ENCODE data around the gene ADAMTS17. TPM values are rescaled to one million over a fixed set of nuclear protein-coding genes. Genes with fewer than 3 reads are reported as not detected.

The ADAMTS17 gene
- total RNA-seq, 1 experiment from 2014 or later, result 7.7 TPM

DNA sequence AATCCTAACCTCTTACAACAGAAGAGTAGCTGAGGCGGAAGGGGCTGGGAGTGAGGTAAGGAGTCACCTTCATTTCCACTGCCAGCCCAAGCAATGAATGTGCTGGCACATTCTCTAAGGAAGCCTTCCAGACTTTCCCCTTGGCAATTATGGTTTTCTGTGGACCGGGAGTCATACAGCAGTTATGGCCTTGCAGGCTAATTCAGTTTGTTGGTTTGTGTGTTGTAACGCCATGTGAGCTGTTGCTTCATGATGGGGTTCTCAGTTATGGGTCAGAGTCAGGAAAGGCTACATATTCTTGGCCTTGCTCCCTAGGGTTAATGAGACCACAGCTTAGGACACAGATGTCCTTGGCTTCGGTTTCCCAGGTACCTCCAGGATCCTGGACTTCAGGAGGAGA is 137.0 kb downstream of the ADAMTS17 start:
- intact Hi-C loops (cut with micrococcal nuclease), result no loop called here
- ChIA-PET CTCF (no interaction called here), POLR2A (interaction anchor here (0.7 kb wide), 1 partner anchor 292 kb away, joined by 3 read pairs; no protein-coding TSS in a partner anchor)
- TF ChIP-seq CTCF (IDR thresholded peaks at IDR 0.05; ENCODE audit: unreplicated experiment), result no peak
- no peak for DNase-seq (ENCODE audit: unreplicated experiment)
- no peak overlapping the region for H3K4me3 Mint-ChIP-seq (ENCODE audit: unreplicated experiment)
- H3K27ac Mint-ChIP-seq (ENCODE audit: low read depth, unreplicated experiment), result no peak overlapping the region
- no peaks in the 10 kb centered on the region for H3K4me1 Mint-ChIP-seq (ENCODE audit: insufficient read depth, unreplicated experiment)
- no TSS peak for BruUV-seq (replicated peaks)
- H3K27me3 Mint-ChIP-seq (ENCODE audit: insufficient read depth, unreplicated experiment), result no peaks in the 10 kb centered on the region
- no peaks in the 10 kb centered on the region for H3K36me3 Mint-ChIP-seq (ENCODE audit: insufficient read depth, unreplicated experiment)
- H3K9me3 Mint-ChIP-seq (ENCODE audit: unreplicated experiment), result no peaks in the 10 kb centered on the region

DNA sequence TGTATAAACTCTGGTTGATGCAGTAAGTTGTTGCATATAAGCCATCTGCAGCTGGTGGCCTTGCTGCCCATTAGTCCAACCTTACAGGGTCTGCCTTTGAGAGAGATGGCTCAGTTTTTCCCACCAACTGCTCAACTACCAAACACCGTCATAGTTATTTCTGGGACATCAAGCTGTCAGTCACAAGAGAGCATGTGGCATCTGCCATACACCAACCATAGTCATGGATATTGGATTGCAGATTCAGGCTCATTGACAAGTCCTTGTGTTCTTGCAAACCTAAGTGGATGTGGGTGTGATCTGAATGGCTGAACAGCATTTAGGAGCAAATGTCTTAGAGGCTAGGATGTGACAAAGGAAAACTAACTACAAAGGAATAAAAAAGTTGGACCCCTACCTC is 137.6 kb downstream of the ADAMTS17 start:
- no peak overlapping the region for H3K27ac Mint-ChIP-seq (ENCODE audit: low read depth, unreplicated experiment)
- intact Hi-C loops (cut with micrococcal nuclease), result no loop called here
- no TSS peak for BruUV-seq (replicated peaks)
- POLR2A ChIA-PET, result interaction anchor here (0.7 kb wide), 1 partner anchor 291 kb away, joined by 3 read pairs; no protein-coding TSS in a partner anchor
- no peaks in the 10 kb centered on the region for H3K36me3 Mint-ChIP-seq (ENCODE audit: insufficient read depth, unreplicated experiment)
- no peaks in the 10 kb centered on the region for H3K27me3 Mint-ChIP-seq (ENCODE audit: insufficient read depth, unreplicated experiment)
- H3K9me3 Mint-ChIP-seq (ENCODE audit: unreplicated experiment), result no peaks in the 10 kb centered on the region
- CTCF ChIA-PET, result no interaction called here
- no peak overlapping the region for H3K4me3 Mint-ChIP-seq (ENCODE audit: unreplicated experiment)
- TF ChIP-seq CTCF (IDR thresholded peaks at IDR 0.05; ENCODE audit: unreplicated experiment), result no peak
- DNase-seq (ENCODE audit: unreplicated experiment), result no peak
- no peaks in the 10 kb centered on the region for H3K4me1 Mint-ChIP-seq (ENCODE audit: insufficient read depth, unreplicated experiment)

DNA sequence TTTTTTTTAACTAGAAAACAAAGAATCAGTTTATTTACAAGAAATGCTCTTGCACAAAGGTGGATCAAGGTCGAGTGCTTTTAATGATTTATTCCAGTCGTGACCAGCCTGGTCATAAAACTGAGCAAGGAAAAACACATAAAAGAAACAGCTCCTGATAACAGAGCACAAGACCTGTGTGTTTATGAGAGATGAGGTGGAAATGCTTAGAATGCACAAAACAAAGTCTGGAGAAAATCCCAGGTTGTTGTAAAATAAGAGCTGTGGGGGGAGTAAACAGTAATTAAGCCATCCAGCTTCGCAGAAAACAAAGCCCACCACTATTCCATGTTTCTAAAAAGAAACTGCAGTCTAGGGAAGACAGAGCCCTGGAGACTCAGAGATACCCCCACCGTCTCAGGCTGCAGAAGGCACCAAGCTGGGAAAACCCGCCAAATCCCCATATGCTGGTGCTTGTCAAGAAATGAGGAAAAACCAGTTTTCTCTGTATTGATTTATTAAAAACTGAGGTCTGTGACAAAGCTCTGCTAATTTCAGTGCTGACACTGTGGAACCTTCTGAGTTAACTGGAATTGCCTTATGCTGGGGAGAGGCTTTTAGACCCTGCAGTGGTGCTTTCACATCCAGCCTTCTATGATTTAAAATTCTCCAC is 139.3 kb downstream of the ADAMTS17 start:
- Mint-ChIP-seq H3K4me3 (ENCODE audit: unreplicated experiment) (no peak overlapping the region), H3K36me3 (ENCODE audit: insufficient read depth, unreplicated experiment) (no peaks in the 10 kb centered on the region), H3K4me1 (ENCODE audit: insufficient read depth, unreplicated experiment) (no peaks in the 10 kb centered on the region), H3K9me3 (ENCODE audit: unreplicated experiment) (no peaks in the 10 kb centered on the region), H3K27ac (ENCODE audit: low read depth, unreplicated experiment) (no peak overlapping the region), H3K27me3 (ENCODE audit: insufficient read depth, unreplicated experiment) (no peaks in the 10 kb centered on the region)
- ChIA-PET POLR2A (no interaction called here), CTCF (interaction anchor here (0.9 kb wide), 1 partner anchor 811 kb away, joined by 3 read pairs; no protein-coding TSS in a partner anchor)
- TF ChIP-seq CTCF (IDR thresholded peaks at IDR 0.05; ENCODE audit: unreplicated experiment), result no peak
- DNase-seq (ENCODE audit: unreplicated experiment), result no peak
- no TSS peak for BruUV-seq (replicated peaks)
- intact Hi-C loops (cut with micrococcal nuclease), result no loop called here

GRCh38 chr15:100201376-100202280 is 140.1 kb downstream of the ADAMTS17 start:
- no peak for DNase-seq (ENCODE audit: unreplicated experiment)
- BruUV-seq (replicated peaks), result no TSS peak
- ChIA-PET CTCF (interaction anchor here (0.9 kb wide), 1 partner anchor 812 kb away, joined by 3 read pairs; no protein-coding TSS in a partner anchor), POLR2A (no interaction called here)
- Mint-ChIP-seq H3K36me3 (ENCODE audit: insufficient read depth, unreplicated experiment) (no peaks in the 10 kb centered on the region), H3K9me3 (ENCODE audit: unreplicated experiment) (no peaks in the 10 kb centered on the region), H3K4me3 (ENCODE audit: unreplicated experiment) (no peak overlapping the region), H3K4me1 (ENCODE audit: insufficient read depth, unreplicated experiment) (no peaks in the 10 kb centered on the region), H3K27ac (ENCODE audit: low read depth, unreplicated experiment) (no peak overlapping the region), H3K27me3 (ENCODE audit: insufficient read depth, unreplicated experiment) (no peaks in the 10 kb centered on the region)
- intact Hi-C loops (cut with micrococcal nuclease), result no loop called here
- TF ChIP-seq CTCF (IDR thresholded peaks at IDR 0.05; ENCODE audit: unreplicated experiment), result no peak

Measured in MCF 10A (cell line).